Measurements from ENCODE around the gene BCAR1.

DNA sequence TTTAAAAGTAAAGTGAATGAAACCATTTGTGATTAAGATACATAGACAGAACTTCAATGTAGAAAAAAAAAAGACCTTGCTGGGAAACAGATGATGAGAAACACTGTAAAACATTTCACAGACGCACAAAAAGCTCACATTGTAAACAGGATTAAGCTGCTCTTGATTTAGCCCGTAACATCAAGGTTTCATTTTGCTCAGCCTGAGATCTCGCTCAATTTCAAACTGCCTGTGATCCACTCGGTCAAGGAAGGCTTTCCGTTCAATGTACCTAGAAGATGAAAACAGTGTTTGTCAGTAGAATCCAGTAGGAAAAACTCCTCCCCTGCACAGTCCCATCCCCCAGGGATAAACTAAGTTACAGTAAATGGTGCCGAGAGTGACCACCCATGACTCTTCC, 42.3 kb upstream of the BCAR1 start:
- TF ChIP-seq, protein P1, sequence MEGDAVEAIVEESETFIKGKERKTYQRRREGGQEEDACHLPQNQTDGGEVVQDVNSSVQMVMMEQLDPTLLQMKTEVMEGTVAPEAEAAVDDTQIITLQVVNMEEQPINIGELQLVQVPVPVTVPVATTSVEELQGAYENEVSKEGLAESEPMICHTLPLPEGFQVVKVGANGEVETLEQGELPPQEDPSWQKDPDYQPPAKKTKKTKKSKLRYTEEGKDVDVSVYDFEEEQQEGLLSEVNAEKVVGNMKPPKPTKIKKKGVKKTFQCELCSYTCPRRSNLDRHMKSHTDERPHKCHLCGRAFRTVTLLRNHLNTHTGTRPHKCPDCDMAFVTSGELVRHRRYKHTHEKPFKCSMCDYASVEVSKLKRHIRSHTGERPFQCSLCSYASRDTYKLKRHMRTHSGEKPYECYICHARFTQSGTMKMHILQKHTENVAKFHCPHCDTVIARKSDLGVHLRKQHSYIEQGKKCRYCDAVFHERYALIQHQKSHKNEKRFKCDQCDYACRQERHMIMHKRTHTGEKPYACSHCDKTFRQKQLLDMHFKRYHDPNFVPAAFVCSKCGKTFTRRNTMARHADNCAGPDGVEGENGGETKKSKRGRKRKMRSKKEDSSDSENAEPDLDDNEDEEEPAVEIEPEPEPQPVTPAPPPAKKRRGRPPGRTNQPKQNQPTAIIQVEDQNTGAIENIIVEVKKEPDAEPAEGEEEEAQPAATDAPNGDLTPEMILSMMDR (IDR thresholded peaks at IDR 0.05; ENCODE audit: low read depth, low read length) = no peak
- TF ChIP-seq POLR2A (IDR thresholded peaks at IDR 0.05; ENCODE audit: extremely low read depth, insufficient read length) = no peak
